K562 (cell line): ENCODE data around the gene PES1. TPM values are rescaled to one million over a fixed set of nuclear protein-coding genes. Genes with fewer than 3 reads are reported as not detected.

Experiments used
- ATAC-seq: fragments of 200-7000 bp; cut with Tn5 transposase; 3 replicates; pipeline ENCODE4 v1.9.1; 2020; ENCODE audit warnings: moderate library complexity
- BruUV-seq: library from RNA; stranded (reverse); fragments of 400-500 nt; replicated peaks from 2 replicates; lab custom pipeline; 2021; lab: Mats Ljungman, UMichigan
- CTCF ChIA-PET: fragments of 300-600 bp; formaldehyde crosslinking; extraction: SDS; loops from one replicate; lab custom pipeline; 2021; ENCODE audit warnings: low intra/inter-chr PET ratio; lab: Yijun Ruan, JAX
- POLR2A ChIA-PET: fragments of 300-600, 350-650 bp; sonication (Branson Sonifier 250); formaldehyde crosslinking; extraction: SDS; loops from one replicate; lab custom pipeline; 2021; ENCODE audit warnings: antibody characterized with exemption, inconsistent platforms; lab: Yijun Ruan, JAX
- DNase-seq, 4 experiments: peaks; one replicate each; pipeline versions ENCODE4 v3.0.0 to v3.0.0-alpha.2; 2011 to 2018; ENCODE audit warnings: low spot score in 3 of 4, mixed read lengths in 3 of 4; ENCODE audit errors: extremely low read depth in 1 of 4
- FAIRE-seq: peaks from 2 replicates; lab custom pipeline; 2011; peaks lifted over from hg19 to GRCh38; lab: Jason Lieb, UNC
- H2AFZ ChIP-seq: 2 replicates; pipeline ENCODE4 v1.6.0; 2011; ENCODE audit warnings: low read depth, low read length, control low read depth, inconsistent platforms
- H3K27ac ChIP-seq: fragments of 200-600 bp; 3 replicates; pipeline ENCODE4 v1.8.0; 2011; ENCODE audit warnings: low read depth, mild to moderate bottlenecking, control low read depth, inconsistent platforms, low read length, moderate library complexity, mixed read lengths; ENCODE audit errors: extremely low read depth
- H3K27me3 ChIP-seq, 2 experiments: fragments of 300-600 bp in 1 of 2; 2 replicates in 1 of 2; 3 replicates in 1 of 2; pipeline versions ENCODE4 v1.6.0 to v1.8.0; 2011; ENCODE audit warnings: inconsistent platforms in 2 of 2, low read length in 2 of 2, mild to moderate bottlenecking in 1 of 2, mixed read lengths in 1 of 2, moderate library complexity in 1 of 2; ENCODE audit not compliant: control insufficient read depth in 2 of 2, insufficient read depth in 2 of 2
- H3K36me3 ChIP-seq: fragments of 300-600 bp; 3 replicates; pipeline ENCODE4 v1.8.0; 2011; ENCODE audit warnings: mild to moderate bottlenecking, low read length, inconsistent platforms; ENCODE audit not compliant: control insufficient read depth, insufficient read depth
- H3K4me1 ChIP-seq, 2 experiments: fragments of 200-600 bp in 1 of 2; replicated peaks in 1 of 2; 2 replicates in 1 of 2; 3 replicates in 1 of 2; pipeline versions ENCODE4 v1.5.1 to v1.8.0; 2011; ENCODE audit warnings: inconsistent platforms in 2 of 2, low read length in 2 of 2, mild to moderate bottlenecking in 1 of 2, mixed read lengths in 1 of 2, moderate library complexity in 1 of 2; ENCODE audit not compliant: control insufficient read depth in 2 of 2, insufficient read depth in 2 of 2
- H3K4me2 ChIP-seq: 2 replicates; pipeline ENCODE4 v1.6.1; 2011; ENCODE audit warnings: low read length, control low read depth, inconsistent platforms, mixed read lengths; ENCODE audit not compliant: insufficient read depth
- H3K4me3 ChIP-seq: fragments of 200-600 bp; sonication (generic), shearing (Covaris generic); 2 replicates; pipeline ENCODE4 v1.5.1; 2016; ENCODE audit warnings: control low read depth, inconsistent platforms
- H3K79me2 ChIP-seq: fragments of 200-600 bp; 3 replicates; pipeline ENCODE4 v1.8.0; 2011; ENCODE audit warnings: low read length, inconsistent platforms; ENCODE audit not compliant: control insufficient read depth, insufficient read depth
- H3K9ac ChIP-seq, 2 experiments: 2 replicates each; pipeline versions ENCODE4 v1.6.0 to v1.6.1; 2011; ENCODE audit warnings: low read depth in 2 of 2, low read length in 2 of 2, control low read depth in 1 of 2, inconsistent platforms in 1 of 2, mild to moderate bottlenecking in 1 of 2, mixed read lengths in 1 of 2; ENCODE audit not compliant: insufficient read depth in 1 of 2
- H3K9me1 ChIP-seq: one replicate; pipeline ENCODE4 v1.6.0; 2011; ENCODE audit warnings: inconsistent platforms, mild to moderate bottlenecking, low read length, moderate library complexity; ENCODE audit not compliant: control insufficient read depth, insufficient read depth
- H3K9me3 ChIP-seq: replicated peaks from 2 replicates; pipeline ENCODE4 v1.5.1; 2011; ENCODE audit warnings: low read depth, low read length, inconsistent platforms; ENCODE audit not compliant: control insufficient read depth, insufficient read depth
- H4K20me1 ChIP-seq: replicated peaks from 2 replicates; pipeline ENCODE4 v1.6.1; 2011; ENCODE audit warnings: low read length, inconsistent platforms, mixed read lengths; ENCODE audit not compliant: control insufficient read depth, insufficient read depth
- FOXO4 ChIP-seq: fragments of 450-650 bp; formaldehyde crosslinking; IDR thresholded peaks from 2 replicates; pipeline ENCODE4 v1.4.0; 2020; ENCODE audit warnings: mild to moderate bottlenecking, moderate library complexity
- FOXP1 ChIP-seq: sonication (generic); formaldehyde crosslinking; IDR thresholded peaks from 2 replicates; pipeline ENCODE4 v1.8.0; 2022; ENCODE audit warnings: mild to moderate bottlenecking, missing genetic modification reagents
- MEF2A ChIP-seq: IDR thresholded peaks from 2 replicates; pipeline ENCODE4 v1.6.1; 2011; ENCODE audit warnings: low read depth, mild to moderate bottlenecking, low read length, moderate library complexity; ENCODE audit not compliant: control insufficient read depth
- MITF ChIP-seq: IDR thresholded peaks from 2 replicates; pipeline ENCODE4 v1.6.1; 2014; ENCODE audit warnings: antibody characterized with exemption
- TCFL5 ChIP-seq: fragments of 250-450 bp; sonication (Bioruptor Pico); conservative IDR thresholded peaks from 2 replicates; pipeline ENCODE4 v1.6.1; 2021; ENCODE audit warnings: mild to moderate bottlenecking, moderate library complexity, matching md5 sums
- YBX1 ChIP-seq: fragments of 450-650 bp; IDR thresholded peaks from 2 replicates; pipeline ENCODE4 v1.7.1; 2016; ENCODE audit warnings: mild to moderate bottlenecking
- ZBTB11 ChIP-seq, 3 experiments: fragments of 200-800 bp in 1 of 3; fragments of 250-450 bp in 1 of 3; fragments of 450-650 bp in 1 of 3; sonication (Bioruptor Pico) in 1 of 3; sonication (Bioruptor generic) in 1 of 3; formaldehyde crosslinking in 1 of 3; IDR thresholded peaks; 2 replicates each; pipeline versions ENCODE4 v1.6.1 to v1.8.0; 2016 to 2022; ENCODE audit warnings: mild to moderate bottlenecking in 2 of 3, missing genetic modification characterization in 2 of 3, missing compliant biosample characterization in 1 of 3, moderate library complexity in 1 of 3
- ZNF316 ChIP-seq: fragments of 450-650 bp; IDR thresholded peaks from 2 replicates; pipeline ENCODE4 v1.6.1; 2016
- ZNF507 ChIP-seq: conservative IDR thresholded peaks from 2 replicates; pipeline ENCODE4 v1.6.1; 2017; ENCODE audit warnings: missing genetic modification characterization, missing compliant biosample characterization
- ZNF561 ChIP-seq: fragments of 450-650 bp; formaldehyde crosslinking; conservative IDR thresholded peaks from 2 replicates; pipeline ENCODE4 v1.4.0; 2020; ENCODE audit warnings: mild to moderate bottlenecking, moderate library complexity
- ZNF785 ChIP-seq: fragments of 250-450 bp; sonication (Bioruptor Pico); IDR thresholded peaks from 2 replicates; pipeline ENCODE4 v1.4.0; 2020; ENCODE audit warnings: mild to moderate bottlenecking
- WGBS: fragments of 100-300 bp; shearing (Covaris generic); methylation state at CpG from one replicate; pipeline ENCODE4 v1.1.6; 2016; ENCODE audit warnings: low coverage, mixed read lengths; ENCODE audit not compliant: insufficient coverage; ENCODE audit errors: missing lambda C conversion rate; 5-methylcytosine and 5-hydroxymethylcytosine counted together
- in situ Hi-C: fragments of 300-500 bp; cut with MboI; formaldehyde crosslinking; loops from 4 replicates; pipeline ENCODE4 v1.15.0; 2018; ENCODE audit warnings: inconsistent platforms, mixed read lengths
- intact Hi-C: fragments of 100-400 bp; cut with micrococcal nuclease; formaldehyde crosslinking; loops from 2 replicates; pipeline ENCODE4 v1.14.2; 2022
- polyA plus RNA-seq, 8 experiments: library from polyadenylated mRNA; depleted of rRNA in 4 of 8; stranded (reverse) in 5 of 8; unstranded in 3 of 8; fragments of >200 nt; fragmentation: Nextera tagmentation in 2 of 8; fragmentation: Illumina TruSeq in 1 of 8; extraction: Ambion mirVana in 2 of 8; extraction: Trizol in 1 of 8; gene quantifications; 2 replicates each; pipeline versions ENCODE4 v1.2.1 to v1.2.3, GENCODE V29; 2011 to 2014; ENCODE audit warnings: inconsistent platforms in 1 of 8, missing spikeins in 1 of 8
- total RNA-seq, 7 experiments: library from RNA; depleted of rRNA in 6 of 7; stranded (reverse); fragments of >200 nt in 6 of 7; fragmentation: Illumina TruSeq in 2 of 7; extraction: Trizol in 2 of 7; gene quantifications; 2 replicates each; pipeline versions ENCODE4 v1.2.1 to v1.2.3, GENCODE V29; 2011 to 2021; ENCODE audit warnings: low replicate concordance in 1 of 7
- TF ChIP-seq, protein P1 (sequence below): sonication (generic); formaldehyde crosslinking; IDR thresholded peaks from 2 replicates; pipeline ENCODE4 v1.4.0; 2020; ENCODE audit warnings: mild to moderate bottlenecking, missing genetic modification reagents
- TF ChIP-seq, protein P2 (sequence below): sonication (generic); formaldehyde crosslinking; IDR thresholded peaks from 2 replicates; pipeline ENCODE4 v1.8.1; 2023; ENCODE audit warnings: mild to moderate bottlenecking, missing genetic modification reagents, moderate library complexity

Gene PES1
- total and polyA plus RNA-seq, 9 of the 15 experiments (the other 6 are each of a cell fraction or from before 2014, with no cell fraction given), result 6.5 to 158 (median 94.3) TPM

DNA sequence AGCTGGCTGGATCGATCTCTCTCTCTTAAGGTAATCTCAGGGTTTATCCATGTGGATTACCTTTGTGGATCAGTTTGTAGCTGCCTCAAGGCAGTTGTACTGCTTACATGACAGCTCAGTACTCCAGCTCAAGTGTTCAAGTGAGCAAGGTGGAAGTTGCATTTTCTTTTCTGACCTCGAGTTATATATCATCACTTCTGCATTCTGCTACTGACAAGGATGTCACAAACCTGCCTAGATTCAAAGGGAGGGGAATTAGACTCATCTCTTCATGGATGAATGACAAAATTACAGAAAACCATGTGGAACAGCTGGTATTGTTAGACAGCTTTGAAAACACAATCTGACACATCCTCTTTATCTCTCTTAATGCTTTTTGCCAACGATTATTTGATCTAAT, 9.2 kb upstream of the PES1 start:
- peaks cover 0 to 7% of the 10 kb centered on the region in 2 experiments; a peak in 3 of 5 replicates for H3K4me1 ChIP-seq
- WGBS, result 17% methylated on average over 3 of the region's 3 CpGs
- H3K27ac ChIP-seq, result no peak overlapping the region
- no peak for ATAC-seq
- H3K9me1 ChIP-seq, result no peaks in the 10 kb centered on the region
- in situ Hi-C loops (loop anchor here (10.0 kb wide), 1 partner anchor 316 kb away; the partner anchor contains the start of gene CASTOR1), intact Hi-C loops (no loop called here)
- ChIA-PET CTCF (no interaction called here), POLR2A (interaction anchor here (0.6 to 1.4 kb wide), 2 partner anchors 10 to 963 kb away, joined by 6 to 7 read pairs; partner anchors contain the start of gene PES1)
- H3K79me2 ChIP-seq, result no peaks in the 10 kb centered on the region
- H3K36me3 ChIP-seq, result no peaks in the 10 kb centered on the region
- no peaks in the 10 kb centered on the region for H3K9me3 ChIP-seq
- H3K4me2 ChIP-seq, result no peak overlapping the region
- H2AFZ ChIP-seq, result no peak overlapping the region
- BruUV-seq, result no TSS peak
- H4K20me1 ChIP-seq, result no peaks in the 10 kb centered on the region
- H3K4me3 ChIP-seq, result no peak overlapping the region
- FAIRE-seq, result no peak
- no peak overlapping the region for H3K9ac ChIP-seq
- H3K27me3 ChIP-seq, result no peaks in the 10 kb centered on the region
- no peak for DNase-seq
- TF ChIP-seq ZNF507 (tag) (no peak), MITF (no peak), ZNF785 (CRISPR knock-in tag) (no peak), YBX1 (no peak), MEF2A (no peak), TCFL5 (CRISPR knock-in tag) (no peak), FOXO4 (no peak), ZNF561 (CRISPR knock-in tag) (no peak), ZNF316 (no peak), ZBTB11 (CRISPR knock-in tag; IDR thresholded peaks at IDR 0.05) (no peak), FOXP1 (CRISPR knock-in tag) (no peak)
- TF ChIP-seq, protein P1, sequence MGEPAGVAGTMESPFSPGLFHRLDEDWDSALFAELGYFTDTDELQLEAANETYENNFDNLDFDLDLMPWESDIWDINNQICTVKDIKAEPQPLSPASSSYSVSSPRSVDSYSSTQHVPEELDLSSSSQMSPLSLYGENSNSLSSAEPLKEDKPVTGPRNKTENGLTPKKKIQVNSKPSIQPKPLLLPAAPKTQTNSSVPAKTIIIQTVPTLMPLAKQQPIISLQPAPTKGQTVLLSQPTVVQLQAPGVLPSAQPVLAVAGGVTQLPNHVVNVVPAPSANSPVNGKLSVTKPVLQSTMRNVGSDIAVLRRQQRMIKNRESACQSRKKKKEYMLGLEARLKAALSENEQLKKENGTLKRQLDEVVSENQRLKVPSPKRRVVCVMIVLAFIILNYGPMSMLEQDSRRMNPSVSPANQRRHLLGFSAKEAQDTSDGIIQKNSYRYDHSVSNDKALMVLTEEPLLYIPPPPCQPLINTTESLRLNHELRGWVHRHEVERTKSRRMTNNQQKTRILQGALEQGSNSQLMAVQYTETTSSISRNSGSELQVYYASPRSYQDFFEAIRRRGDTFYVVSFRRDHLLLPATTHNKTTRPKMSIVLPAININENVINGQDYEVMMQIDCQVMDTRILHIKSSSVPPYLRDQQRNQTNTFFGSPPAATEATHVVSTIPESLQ (CRISPR knock-in tag), result no peak
- TF ChIP-seq, protein P2, sequence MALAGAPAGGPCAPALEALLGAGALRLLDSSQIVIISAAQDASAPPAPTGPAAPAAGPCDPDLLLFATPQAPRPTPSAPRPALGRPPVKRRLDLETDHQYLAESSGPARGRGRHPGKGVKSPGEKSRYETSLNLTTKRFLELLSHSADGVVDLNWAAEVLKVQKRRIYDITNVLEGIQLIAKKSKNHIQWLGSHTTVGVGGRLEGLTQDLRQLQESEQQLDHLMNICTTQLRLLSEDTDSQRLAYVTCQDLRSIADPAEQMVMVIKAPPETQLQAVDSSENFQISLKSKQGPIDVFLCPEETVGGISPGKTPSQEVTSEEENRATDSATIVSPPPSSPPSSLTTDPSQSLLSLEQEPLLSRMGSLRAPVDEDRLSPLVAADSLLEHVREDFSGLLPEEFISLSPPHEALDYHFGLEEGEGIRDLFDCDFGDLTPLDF, result no peak
